ENCODE data around the gene CIAPIN1.

The CIAPIN1 gene

DNA sequence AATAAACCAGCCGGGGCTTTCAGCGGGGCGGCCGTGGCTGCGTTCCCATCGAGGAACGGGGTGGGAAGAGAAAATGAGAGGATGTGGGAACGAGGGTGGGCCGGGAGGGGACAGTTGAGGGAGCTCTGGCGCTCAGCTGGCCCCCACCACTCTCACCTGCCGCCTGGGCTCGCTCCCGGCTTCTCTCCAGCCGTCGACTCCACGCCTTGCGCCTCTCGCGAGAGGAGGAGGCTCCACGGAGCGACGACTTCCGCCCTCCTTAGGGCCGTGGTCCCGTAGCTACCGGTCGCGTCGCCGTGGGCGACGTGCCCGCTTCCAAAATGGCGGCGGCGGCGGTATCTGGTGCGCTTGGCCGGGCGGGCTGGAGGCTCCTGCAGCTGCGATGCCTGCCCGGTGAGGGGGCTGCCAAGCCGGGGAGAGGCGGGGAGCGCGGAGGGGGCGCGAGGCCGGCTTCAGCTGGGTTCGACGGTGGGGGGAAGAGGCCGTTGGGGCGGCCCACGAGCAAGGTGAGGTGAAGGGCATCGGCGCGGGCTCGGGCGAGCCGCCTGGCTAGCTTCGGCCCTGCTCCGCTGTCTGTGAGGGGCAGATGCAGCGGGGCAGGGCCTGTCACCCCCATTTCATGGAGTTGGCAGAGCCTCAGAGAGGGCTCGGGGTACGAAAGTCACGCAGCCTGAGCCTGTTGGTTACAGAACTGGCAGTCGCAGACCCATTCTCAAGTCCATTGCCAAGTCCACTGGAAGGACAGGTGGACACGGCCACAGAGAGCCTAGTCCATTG is at the start of gene CIAPIN1, which contains the start of gene COQ9:
CIAPIN1 (minus strand) TSS at position 200 of the 777 bp plus-strand sequence. CDS start 6,457 bp downstream, outside the sequence.
COQ9 (plus strand) TSS at position 294 of the 777 bp plus-strand sequence; CDS start at position 321, 27 bp downstream.
- peak; percentile 65 for DNase-seq

DNA sequence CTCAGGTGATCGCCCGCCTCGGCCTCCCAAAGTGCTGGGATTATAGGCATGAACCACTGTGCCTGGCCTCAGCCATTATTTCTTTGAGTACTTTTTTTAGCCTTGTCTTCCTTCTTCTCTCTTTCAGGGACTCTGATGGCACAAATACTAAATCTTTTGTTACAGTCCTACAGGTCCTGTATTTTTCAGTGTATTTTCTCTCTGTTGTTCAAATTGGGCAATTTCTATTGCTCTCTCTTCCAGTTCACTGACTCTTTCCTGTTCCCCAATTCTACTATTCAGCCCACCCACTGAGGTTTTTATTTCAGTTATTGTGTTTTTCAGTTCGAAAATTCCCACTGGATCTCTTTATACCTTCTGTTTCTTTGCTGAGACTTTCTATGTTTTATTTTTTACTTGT is 46.6 kb upstream of the CIAPIN1 start:
- no peak for DNase-seq

DNA sequence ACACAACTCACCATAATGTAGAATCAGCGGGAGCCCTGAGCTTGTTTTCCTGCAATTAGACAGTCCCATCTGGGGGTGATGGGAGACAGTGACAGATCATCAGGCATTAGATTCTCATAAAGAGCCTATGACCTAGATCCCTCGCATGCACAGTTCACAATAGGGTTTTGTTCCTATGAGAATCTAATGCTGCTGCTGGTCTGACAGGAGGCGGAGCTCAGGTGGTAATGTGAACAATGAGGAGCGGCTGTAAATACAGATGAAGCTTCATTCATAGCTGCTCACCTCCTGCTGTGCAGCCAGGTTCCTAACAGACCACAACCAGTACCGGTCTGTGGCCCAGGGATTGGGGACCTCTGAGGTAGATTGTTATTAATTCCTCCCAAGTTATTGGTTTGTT is 42.0 kb upstream of the CIAPIN1 start:
- no peak for DNase-seq

DNA sequence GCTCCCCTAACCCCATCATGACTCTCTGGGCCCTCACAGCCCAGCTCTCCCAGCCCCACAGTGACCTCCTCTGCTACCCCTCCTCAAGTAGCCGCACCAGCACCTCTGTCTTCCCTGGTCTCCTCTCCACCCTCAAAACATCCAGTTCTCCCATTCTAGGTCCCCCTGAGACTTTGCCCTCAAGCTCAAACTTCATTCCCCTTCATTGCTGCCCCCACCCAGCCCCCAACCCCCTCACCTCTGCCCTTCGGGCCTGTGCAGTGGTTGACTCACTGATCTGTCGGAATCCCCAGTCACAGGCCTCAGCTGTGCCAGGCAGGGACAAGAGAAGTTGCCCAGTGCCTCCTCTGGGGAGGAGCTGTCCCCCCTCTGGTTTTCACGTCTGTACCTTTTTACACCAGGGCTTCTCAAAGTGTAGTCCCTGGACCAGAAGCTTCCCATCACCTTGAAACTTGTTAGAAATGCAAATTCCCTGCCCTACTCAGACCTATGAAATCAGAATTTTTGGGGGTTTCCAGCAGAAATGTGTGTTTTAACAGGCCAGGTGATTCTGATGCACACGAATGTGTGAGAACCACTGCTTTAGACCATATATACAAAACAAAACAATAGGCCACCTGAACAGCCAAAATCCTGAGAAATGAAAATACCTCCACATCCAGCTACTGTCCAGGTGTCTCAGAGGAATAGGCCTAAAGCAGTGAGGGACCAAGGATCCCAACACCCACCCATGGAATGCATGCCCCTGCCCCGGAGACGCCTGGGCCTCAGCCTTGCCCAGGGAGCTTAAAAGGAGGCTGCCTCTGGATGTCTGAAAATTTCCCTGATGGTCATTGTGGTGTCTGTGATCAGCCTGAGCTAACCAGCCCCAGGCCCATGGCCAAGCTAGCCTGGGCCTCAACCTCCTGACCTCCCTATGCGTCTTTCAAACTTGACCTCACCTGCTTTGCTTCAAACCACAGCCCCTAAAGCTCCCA is 40.0 kb upstream of the CIAPIN1 start:
- DNase-seq: no peak

DNA sequence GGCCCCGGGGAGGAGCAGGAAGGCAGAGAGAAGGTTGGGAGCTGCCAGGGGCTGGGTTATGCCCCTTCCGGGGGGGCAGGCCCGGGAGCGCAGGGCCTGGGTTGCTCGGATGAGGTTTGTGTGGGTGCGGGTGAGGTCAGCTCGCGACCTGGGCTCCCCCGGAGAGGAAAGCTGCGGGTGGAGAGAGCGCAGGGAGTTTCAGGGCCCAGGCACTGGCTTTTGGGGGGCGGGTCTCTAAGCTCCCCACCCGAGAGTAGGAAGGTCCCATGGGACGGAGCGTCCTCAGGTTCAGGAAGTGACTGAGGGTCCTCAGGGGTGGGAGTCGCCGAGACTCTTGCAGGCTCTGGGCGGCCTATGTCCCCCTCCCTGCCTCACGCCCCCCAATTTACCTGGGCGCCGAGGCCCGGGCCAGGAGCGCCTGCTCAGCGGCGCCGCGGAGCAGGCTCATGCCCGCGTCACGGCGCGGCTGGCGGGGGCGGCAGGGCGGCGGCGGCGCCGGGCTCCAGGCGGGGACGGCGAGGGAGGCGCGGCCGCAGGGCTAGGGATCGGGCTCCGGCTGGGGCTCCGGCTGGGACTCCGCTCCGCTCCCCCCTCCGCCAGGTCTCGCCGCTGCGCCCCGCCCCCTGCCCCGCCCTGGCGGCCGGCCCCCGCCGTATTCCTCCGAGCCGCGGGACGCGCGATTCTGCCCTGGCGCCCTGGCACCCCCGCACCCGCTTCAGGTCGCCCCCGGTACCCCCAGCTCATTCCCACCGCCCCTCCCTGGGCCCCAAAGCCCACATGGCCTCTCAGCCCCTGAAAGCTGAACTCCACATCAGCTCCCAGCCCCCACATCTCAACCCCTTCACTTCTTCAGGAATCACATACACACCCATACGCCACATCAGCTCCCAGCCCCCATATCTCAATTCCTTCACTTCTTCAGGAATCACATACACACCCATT is 39.0 kb upstream of the CIAPIN1 start, which contains the start of gene DOK4:
DOK4 (minus strand) TSS at position 578 of the 942 bp plus-strand sequence. CDS start 6,986 bp downstream, outside the sequence.
- DNase-seq: peak; percentile 2

DNA sequence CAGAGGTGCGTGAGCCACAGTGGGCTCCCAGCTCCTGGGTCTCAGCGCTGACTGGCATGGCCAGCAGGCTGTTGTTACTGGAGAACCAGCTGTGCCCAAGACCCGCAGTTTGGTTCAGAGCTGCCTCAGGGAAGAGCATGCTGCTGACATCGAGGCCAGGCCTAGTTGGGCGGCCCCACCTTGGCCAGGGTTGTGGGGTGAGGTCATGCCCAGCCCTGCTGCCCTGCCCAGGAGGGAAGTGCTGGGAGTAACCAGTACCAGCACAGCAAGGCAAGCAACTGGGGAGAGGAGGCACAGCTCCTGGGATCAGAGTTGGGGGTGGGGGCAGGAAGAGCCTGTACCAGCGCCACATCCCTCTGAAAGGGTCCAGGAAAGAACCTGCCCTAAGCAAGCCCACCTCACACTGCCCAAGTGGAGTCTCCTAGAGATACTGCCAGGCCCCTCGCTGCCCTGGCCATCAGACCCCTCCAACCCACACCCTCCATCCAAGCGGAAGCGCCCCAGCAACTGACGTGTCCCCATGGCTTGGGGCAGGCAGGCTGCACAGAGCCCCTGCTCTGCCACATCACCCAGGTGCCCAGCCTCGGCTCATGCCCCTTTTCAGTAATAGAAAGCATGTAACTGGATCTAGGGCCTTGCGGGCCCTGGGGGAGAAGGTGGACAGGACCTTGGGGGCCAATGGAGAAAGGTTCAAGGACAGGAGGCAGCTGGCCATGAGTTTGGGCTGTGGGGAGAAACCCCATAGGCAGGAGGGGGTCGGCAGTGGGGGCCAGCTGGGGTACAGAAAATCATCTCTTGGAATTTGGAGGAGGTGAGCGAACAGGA is 38.1 kb upstream of the CIAPIN1 start:
- DNase-seq: no peak

DNA sequence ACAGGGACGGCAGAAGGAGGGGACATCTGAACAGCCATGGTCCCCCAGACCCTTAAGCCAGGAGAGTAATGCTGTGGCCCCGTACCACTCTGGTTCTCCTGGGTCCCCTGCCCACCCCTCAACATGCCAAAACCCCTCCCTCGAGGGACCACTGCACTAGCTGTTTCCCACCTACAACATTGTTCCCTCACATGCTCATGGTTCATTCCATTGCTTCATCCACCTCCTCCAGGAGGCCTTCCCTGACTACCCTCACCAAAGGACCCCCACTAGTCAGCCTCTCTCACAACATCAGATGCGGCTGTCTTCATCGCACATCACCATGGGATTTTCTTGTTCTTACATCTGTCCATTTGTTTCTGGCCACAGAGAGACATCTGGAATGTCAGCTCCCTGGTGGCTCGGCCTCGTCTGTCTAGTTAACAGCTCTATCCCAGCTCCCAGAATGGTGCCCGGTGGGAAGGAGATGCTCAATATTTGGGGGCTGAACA is 37.4 kb upstream of the CIAPIN1 start:
- DNase-seq: no peak

DNA sequence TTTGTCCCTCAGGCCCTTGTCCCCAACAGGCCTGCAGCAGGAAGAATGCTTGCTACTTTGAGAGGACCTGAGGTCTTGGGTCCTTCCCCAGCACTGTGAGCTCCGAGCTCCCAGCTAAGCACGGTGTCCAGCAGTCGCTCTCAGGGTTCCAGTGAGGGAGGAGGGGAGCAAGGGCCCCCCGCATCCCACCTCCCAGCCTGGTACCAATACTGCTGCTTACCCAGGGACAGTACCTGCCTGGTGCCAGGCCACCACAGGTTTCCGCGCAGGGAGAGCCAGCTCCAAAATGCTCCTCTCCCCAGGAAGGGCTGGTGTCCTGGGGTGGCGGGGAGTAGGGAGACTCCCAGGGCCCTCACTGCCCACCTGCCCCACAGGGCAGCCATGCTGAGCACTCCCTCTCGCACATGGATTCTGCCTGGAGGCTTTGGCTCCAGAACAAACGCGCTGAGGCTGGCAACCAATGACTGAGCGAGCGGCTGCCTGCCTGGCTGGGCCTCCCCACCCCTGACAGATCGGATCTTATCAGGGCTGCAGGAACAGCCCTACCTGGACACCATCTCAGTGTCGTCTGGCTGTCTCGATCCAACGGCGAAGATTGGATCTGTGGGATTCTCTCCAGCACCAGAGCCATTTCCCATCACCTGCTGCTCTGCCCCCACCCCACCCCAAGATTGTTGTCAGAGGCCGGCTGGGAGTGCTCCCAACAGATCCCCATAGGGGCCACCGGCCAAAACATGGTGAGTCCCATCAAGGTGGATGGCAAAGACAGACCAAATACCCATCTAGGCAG is 36.7 kb upstream of the CIAPIN1 start:
- no peak for DNase-seq

DNA sequence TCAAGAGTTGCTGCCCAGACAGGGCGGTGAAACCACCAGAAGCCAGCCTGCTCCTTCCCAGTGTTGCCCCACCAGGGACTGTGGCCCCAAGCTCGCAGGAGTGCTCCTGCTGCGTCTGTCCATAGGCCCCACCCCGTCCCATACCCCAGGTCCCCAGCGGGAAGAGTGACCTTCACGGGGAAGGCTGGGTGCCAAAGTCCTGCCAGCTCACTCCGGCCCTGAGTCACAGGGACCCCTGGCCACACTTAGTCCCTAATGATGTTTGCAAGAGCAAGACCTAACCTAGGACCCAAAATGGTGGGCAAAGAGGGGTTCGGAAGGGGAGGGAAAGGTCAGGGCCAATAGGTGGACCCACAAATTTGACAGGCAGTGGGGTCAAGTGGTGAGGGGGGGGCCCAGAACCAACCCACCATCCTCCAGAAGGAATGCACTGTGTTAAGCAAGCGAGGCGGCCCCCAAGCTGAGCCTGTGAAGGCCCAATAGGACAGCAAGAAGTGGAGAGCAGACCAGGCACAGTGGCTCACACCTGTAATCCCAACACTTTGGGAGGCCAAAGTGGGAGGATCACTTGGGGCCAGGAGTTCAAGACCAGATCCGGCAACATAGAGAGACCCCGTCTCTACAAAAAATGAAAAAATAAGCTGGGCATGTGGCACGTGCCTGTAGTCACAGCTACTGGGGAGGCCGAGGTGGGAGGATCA is 35.8 kb upstream of the CIAPIN1 start:
- DNase-seq: no peak

DNA sequence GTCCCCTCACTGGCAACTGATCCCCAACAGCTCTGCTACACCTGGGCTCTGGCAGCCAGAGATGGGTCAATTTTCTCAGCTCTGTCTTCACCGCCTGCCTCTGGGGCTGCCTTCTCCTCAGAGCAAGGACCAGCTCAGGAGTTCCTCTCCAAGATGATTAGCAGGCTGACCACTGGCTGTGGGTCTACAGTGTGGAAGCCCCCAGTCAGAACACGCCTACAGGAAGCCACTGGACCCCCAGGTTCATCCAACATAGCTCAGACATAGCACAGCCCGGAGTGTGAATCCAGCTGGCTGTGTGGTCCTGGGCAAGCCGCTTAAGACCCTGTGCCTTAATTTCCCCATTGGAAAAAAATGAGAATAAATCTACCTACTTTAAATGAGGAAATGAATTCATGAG is 34.2 kb upstream of the CIAPIN1 start:
- no peak for DNase-seq

DNA sequence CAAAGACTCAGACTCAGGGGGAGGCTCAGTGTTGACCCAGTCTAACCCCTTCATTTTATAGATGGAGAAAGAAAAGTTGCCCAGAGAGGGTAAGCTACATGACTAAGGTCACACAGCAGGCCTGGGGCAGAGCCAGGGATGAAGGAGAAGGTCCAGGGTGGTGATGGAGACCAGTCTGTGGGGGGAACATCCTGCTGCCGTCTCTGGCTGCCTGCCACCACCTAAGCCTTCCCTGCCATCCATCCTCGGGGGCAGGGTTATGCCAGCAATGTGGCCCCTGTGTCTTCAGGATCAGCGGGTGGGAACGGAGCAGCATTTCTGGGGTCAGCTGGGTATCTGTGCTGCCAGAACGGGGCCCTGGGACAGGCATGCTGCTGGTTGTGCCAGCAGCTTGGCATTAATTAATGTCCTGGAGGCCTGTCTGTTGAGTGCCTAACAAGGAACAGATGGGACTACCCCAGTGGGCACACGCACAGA is 33.6 kb upstream of the CIAPIN1 start:
- no peak for DNase-seq

DNA sequence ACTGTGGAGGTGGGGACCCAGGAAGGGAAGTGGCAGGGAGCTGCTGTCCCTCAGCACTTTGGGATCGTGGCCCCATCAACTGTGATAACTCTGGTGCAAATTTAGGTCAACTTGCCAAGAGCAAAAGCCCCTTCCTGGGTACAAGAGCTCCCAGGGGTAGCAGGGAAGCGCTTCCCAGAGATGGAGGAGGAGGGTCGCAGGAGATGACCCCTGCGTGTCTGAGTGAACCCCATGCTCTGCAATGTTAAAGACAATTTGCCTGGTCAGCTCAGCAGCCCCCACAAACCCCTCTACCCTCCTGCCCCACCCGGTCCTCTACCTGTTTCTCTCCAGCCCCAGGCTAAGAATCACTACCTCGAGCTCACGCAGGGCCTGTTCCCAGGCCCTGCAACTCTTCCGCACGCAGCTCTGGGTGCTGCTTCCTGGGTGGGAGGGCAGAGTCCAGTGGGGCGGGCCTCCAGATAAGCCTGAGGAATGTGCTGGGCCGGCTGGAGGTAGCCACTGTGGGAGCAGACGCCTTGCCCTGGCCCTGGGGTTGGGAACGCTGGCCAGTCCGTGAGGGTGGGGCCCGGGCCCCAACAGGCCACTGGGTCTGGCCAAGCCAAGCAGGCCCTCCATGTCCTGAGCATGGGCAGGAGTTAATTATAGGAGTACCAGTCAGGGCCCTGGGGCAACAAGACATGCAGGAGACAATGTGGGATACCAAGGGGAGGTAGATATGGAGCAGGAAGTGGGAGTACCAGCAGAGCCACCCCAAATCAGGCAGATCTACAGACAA is 33.0 kb upstream of the CIAPIN1 start:
- DNase-seq: no peak

DNA sequence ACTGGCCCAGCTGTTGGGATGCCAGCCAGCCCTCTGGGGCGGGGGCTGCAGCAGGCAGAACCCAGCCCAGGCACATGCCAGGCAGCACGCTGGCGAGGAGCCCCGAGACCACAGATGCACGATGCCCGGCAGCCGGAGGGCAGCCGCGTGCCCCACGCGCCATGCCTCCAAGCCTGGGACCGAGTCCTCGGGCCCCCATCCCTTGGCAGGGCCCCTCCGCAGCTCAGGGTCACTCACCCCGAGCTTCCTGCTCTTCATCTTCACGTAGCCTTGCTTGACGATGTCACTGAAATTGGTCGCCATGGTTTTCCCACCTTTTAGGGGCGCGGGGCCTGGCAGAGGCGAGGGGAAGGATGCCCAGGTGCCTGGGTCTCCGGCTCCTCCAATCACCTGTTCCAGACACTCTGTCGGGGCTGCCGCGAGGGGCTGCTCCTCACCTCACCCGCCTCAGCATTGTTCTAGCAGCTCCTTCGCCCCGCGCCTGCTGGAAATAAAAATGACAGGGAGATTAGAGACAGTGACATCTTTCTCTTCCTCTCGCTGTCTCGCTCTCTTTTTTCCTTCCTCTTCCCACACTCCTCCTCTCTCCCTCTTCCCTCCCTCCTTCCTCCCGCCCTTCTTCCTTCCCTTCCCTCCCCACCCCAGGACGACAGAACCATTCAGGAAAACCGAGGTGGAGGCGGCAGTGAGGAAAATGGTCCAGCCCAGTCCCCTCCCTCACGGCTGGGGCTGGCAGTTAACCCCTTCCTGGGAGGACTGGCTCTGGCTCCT is 32.2 kb upstream of the CIAPIN1 start:
- DNase-seq: no peak

DNA sequence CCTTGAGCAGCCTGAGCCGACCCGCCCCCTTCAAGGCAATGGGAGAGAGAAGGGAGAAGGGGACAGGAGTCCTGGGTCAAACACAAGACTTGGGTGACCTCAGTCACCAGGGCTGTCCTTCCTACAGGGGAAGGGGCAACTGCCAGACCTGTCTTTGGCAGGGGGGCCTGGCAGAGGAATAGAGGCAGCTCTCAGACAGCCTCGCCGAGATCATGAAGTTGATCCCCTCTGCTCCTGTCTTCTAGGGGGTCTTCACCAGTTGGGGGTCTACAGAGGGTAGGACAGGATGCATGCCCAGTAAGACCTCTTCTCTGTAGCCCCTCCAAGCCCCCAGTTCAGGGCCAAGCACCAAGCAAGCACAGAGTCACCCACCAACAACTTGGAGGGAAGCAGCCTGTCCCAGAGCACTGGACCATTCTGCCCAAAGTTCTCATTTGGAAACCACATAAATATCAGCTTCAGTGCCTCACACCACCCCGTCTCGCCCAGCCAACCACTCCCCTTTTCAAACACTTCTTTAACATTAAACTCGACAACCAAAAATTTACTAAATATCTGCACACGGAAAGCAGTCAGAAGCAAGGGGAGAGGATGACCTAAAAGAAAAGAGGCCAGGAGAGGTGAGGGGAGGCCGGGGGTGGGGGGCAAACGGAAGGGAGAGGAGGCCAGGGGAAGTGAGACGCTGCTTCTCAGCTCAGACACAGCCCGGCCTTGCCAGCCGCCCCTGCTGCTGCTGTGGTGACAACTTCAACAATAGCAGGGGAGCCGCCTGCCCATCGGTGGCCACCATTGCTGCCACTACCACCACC is 31.4 kb upstream of the CIAPIN1 start:
- DNase-seq: no peak

DNA sequence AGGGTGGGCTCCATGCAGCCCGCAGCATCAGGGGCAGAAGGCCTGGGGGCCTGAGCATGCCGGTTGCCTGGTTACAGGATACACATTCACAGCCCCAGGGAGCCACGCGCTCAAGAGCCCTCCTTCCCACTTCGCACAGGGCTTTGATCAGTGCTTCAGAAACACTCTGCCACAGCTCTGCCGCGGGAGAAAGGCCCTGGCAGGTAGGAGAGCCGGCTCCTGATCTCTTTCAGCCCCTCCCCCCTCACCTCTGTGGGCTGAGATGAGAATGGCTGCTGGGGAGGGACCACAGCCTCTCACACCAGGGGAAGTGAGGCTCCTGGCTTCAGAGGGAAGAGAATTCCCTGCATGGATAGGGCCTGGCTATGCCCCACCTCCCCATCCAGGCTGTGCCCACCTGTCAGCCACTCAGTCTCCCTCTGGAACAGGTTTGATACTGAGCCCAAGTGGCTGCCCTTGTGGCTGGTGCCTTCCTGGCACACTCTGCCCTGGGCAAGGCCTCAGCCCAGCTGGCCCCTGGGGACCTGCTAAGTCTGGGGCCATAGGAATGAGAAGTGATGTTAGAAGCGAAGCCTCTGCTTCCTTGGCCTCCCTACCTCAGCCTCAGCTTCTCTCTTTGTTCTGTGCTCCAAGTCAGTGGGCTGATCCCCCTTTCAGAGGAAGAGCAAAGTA is 30.5 kb upstream of the CIAPIN1 start:
- no peak for DNase-seq
